Sigmoid colon (tissue), 3 donors: ENCODE results near the gene SIRT2.

Experiments used
- POLR2A ChIP-seq, 2 donors: fragments of 450-650 bp; IDR thresholded peaks; one replicate each; pipeline ENCODE4 v1.6.1; 2016; ENCODE audit warnings: antibody characterized with exemption in 2 of 2, mild to moderate bottlenecking in 2 of 2, moderate library complexity in 2 of 2
- TF ChIP-seq, protein P1 (sequence below), 4 experiments: fragments of 450-650 bp in 3 of 4; fragments of 200-600 bp in 1 of 4; IDR thresholded peaks; one replicate each; pipeline ENCODE4 v1.5.1; 2016 to 2019; ENCODE audit warnings: antibody characterized with exemption in 4 of 4, mild to moderate bottlenecking in 3 of 4, moderate library complexity in 2 of 4

DNA sequence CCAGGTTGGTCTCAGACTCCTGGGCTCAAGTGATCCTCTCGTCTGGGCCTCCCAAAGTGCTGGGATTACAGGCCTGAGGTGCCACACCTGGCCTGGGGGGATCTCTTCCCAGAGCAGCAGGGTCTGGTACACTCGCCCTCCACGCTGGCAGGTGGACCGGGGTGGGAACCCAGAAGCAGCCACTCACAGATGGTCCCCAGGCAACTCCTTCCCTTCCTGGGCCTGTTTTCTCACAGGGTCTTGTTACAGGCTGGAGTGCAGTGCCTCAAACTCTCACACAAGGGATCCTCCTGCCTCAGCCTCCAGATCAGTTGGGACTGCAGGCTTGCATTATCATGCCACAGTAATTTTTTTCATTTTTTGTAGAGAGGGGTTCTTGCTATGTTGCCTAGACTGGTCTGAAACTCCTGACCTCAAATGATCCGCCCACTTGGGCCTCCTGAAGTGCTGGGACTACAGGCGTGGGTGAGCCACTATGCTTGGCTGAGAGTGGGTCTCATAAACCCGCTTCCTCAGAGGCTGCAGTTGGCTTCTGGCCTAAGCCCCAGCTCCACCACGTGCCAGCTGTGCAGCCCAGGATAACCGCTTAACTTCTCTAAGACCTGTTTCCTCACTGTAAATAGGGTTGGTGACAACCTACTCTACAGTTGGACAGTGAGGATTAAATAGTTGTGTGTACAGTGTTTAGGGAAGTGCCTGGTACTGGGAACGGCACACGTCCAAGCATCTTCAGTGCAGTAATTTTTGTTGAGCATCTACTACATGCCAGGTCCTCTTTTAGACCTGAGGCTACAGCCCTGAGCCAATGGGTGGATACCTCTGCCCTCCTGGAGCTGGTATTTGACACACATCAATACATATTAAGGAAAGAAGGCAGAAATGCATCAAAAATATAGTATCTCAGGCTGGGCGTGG lies 13.4 kb upstream of the SIRT2 start:
- no peak for TF ChIP-seq POLR2A (IDR thresholded peaks at IDR 0.05)
- TF ChIP-seq, protein P1, sequence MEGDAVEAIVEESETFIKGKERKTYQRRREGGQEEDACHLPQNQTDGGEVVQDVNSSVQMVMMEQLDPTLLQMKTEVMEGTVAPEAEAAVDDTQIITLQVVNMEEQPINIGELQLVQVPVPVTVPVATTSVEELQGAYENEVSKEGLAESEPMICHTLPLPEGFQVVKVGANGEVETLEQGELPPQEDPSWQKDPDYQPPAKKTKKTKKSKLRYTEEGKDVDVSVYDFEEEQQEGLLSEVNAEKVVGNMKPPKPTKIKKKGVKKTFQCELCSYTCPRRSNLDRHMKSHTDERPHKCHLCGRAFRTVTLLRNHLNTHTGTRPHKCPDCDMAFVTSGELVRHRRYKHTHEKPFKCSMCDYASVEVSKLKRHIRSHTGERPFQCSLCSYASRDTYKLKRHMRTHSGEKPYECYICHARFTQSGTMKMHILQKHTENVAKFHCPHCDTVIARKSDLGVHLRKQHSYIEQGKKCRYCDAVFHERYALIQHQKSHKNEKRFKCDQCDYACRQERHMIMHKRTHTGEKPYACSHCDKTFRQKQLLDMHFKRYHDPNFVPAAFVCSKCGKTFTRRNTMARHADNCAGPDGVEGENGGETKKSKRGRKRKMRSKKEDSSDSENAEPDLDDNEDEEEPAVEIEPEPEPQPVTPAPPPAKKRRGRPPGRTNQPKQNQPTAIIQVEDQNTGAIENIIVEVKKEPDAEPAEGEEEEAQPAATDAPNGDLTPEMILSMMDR (IDR thresholded peaks at IDR 0.05): no peak
